HUES64 (cell line): Measurements from ENCODE around the gene ZNF341.

Source experiments
- H3K27ac ChIP-seq: 2 replicates; pipeline ENCODE4 v1.7.0; 2013; ENCODE audit warnings: low read depth, low read length, inconsistent platforms
- H3K27me3 ChIP-seq: 2 replicates; pipeline ENCODE4 v1.6.1; 2013; ENCODE audit warnings: mild to moderate bottlenecking, low read length; ENCODE audit not compliant: insufficient read depth
- H3K36me3 ChIP-seq: 2 replicates; pipeline ENCODE4 v1.6.1; 2013; ENCODE audit warnings: mild to moderate bottlenecking, low read length; ENCODE audit not compliant: insufficient read depth
- H3K4me1 ChIP-seq: 2 replicates; pipeline ENCODE4 v1.6.1; 2013; ENCODE audit warnings: mild to moderate bottlenecking, low read length, moderate library complexity; ENCODE audit not compliant: insufficient read depth
- H3K4me3 ChIP-seq: 2 replicates; pipeline ENCODE4 v1.5.1; 2013; ENCODE audit warnings: mild to moderate bottlenecking, low read length, moderate library complexity
- H3K9ac ChIP-seq: 2 replicates; pipeline ENCODE4 v1.6.1; 2013; ENCODE audit warnings: mild to moderate bottlenecking, low read depth, low read length
- H3K9me3 ChIP-seq: 2 replicates; pipeline ENCODE4 v1.6.1; 2013; ENCODE audit warnings: low read depth, low read length; ENCODE audit not compliant: insufficient read depth
- WGBS: fragments of 150-250, 120-280 bp; methylation state at CpG from one replicate; pipeline ENCODE4 v1.1.7; 2013; ENCODE audit warnings: missing lambda C conversion rate; 5-methylcytosine and 5-hydroxymethylcytosine counted together

Gene ZNF341

GRCh38 chr20:33821270-33821836 lies 89.6 kb downstream of the ZNF341 start:
- Histone ChIP-seq H3K9me3 (no peaks in the 10 kb centered on the region), H3K4me1 (peaks cover 14% of the 10 kb centered on the region), H3K27me3 (no peaks in the 10 kb centered on the region), H3K36me3 (no peaks in the 10 kb centered on the region), H3K4me3 (no peak overlapping the region), H3K27ac (no peak overlapping the region), H3K9ac (no peak overlapping the region)
- WGBS = 84% methylated on average over 3 of the region's 4 CpGs

- 95% methylated on average over 5 of the region's 5 CpGs for WGBS
- no peaks in the 10 kb centered on the region for H3K27me3 ChIP-seq
- H3K9me3 ChIP-seq = no peaks in the 10 kb centered on the region
- no peaks in the 10 kb centered on the region for H3K36me3 ChIP-seq
- H3K27ac ChIP-seq = no peak overlapping the region
- H3K4me3 ChIP-seq = no peak overlapping the region
- H3K9ac ChIP-seq = no peak overlapping the region
- H3K4me1 ChIP-seq = peaks cover 19% of the 10 kb centered on the region
Measured at GRCh38 chr20:33822423-33822822, 90.6 kb downstream of the ZNF341 start.

- Histone ChIP-seq H3K27me3 (no peaks in the 10 kb centered on the region), H3K4me3 (no peak overlapping the region), H3K36me3 (no peaks in the 10 kb centered on the region), H3K9ac (no peak overlapping the region), H3K9me3 (no peaks in the 10 kb centered on the region), H3K4me1 (peaks cover 19% of the 10 kb centered on the region), H3K27ac (no peak overlapping the region)
- 98% methylated on average over 5 of the region's 5 CpGs for WGBS
Measured at GRCh38 chr20:33822991-33823390, 91.2 kb downstream of the ZNF341 start.

- WGBS = no CpG with 5 or more reads among the region's 1 CpG
- Histone ChIP-seq H3K36me3 (no peaks in the 10 kb centered on the region), H3K4me1 (peaks cover 19% of the 10 kb centered on the region), H3K9ac (no peak overlapping the region), H3K9me3 (no peaks in the 10 kb centered on the region), H3K27me3 (no peaks in the 10 kb centered on the region), H3K27ac (no peak overlapping the region), H3K4me3 (no peak overlapping the region)
Measured at GRCh38 chr20:33824852-33825251, 93.1 kb downstream of the ZNF341 start.

- Histone ChIP-seq H3K9me3 (no peaks in the 10 kb centered on the region), H3K36me3 (no peaks in the 10 kb centered on the region), H3K9ac (no peak overlapping the region), H3K4me3 (no peak overlapping the region), H3K27ac (peak overlapping the region; percentile 3; the same call in 1 of the 2 replicates), H3K27me3 (no peaks in the 10 kb centered on the region), H3K4me1 (peaks cover 22% of the 10 kb centered on the region)
- 85% methylated on average over 3 of the region's 3 CpGs for WGBS
Measured at GRCh38 chr20:33825340-33826269, 93.8 kb downstream of the ZNF341 start.

- Histone ChIP-seq H3K4me1 (peaks cover 23% of the 10 kb centered on the region), H3K4me3 (no peak overlapping the region), H3K36me3 (no peaks in the 10 kb centered on the region), H3K9me3 (no peaks in the 10 kb centered on the region), H3K27ac (peak overlapping the region; percentile 3; the same call in 1 of the 2 replicates), H3K9ac (peak overlapping the region; percentile 12; the same call in 1 of the 2 replicates), H3K27me3 (no peaks in the 10 kb centered on the region)
- WGBS = 92% methylated on average over 5 of the region's 5 CpGs
Measured at GRCh38 chr20:33826270-33826897, 94.6 kb downstream of the ZNF341 start.

- H3K4me3 ChIP-seq = no peak overlapping the region
- no peaks in the 10 kb centered on the region for H3K36me3 ChIP-seq
- H3K9ac ChIP-seq = no peak overlapping the region
- WGBS = 93% methylated on average over 2 of the region's 2 CpGs
- H3K27me3 ChIP-seq = no peaks in the 10 kb centered on the region
- no peak overlapping the region for H3K27ac ChIP-seq
- no peaks in the 10 kb centered on the region for H3K9me3 ChIP-seq
- peaks cover 28% of the 10 kb centered on the region for H3K4me1 ChIP-seq
Measured at GRCh38 chr20:33827109-33827508, 95.3 kb downstream of the ZNF341 start.

- Histone ChIP-seq H3K9me3 (no peaks in the 10 kb centered on the region), H3K27ac (no peak overlapping the region), H3K27me3 (no peaks in the 10 kb centered on the region), H3K36me3 (no peaks in the 10 kb centered on the region), H3K4me1 (peaks cover 31% of the 10 kb centered on the region), H3K9ac (no peak overlapping the region), H3K4me3 (no peak overlapping the region)
- 93% methylated on average over 4 of the region's 4 CpGs for WGBS
Measured at GRCh38 chr20:33827634-33828325, 96.0 kb downstream of the ZNF341 start.

- H3K36me3 ChIP-seq = no peaks in the 10 kb centered on the region
- H3K9ac ChIP-seq = no peak overlapping the region
- peaks cover 36% of the 10 kb centered on the region for H3K4me1 ChIP-seq
- no peaks in the 10 kb centered on the region for H3K9me3 ChIP-seq
- no peaks in the 10 kb centered on the region for H3K27me3 ChIP-seq
- H3K4me3 ChIP-seq = no peak overlapping the region
- H3K27ac ChIP-seq = no peak overlapping the region
- 96% methylated on average over 7 of the region's 9 CpGs for WGBS
Measured at GRCh38 chr20:33828326-33828844, 96.6 kb downstream of the ZNF341 start.

- Histone ChIP-seq H3K4me1 (peaks cover 37% of the 10 kb centered on the region), H3K9ac (no peak overlapping the region), H3K36me3 (no peaks in the 10 kb centered on the region), H3K27me3 (no peaks in the 10 kb centered on the region), H3K4me3 (no peak overlapping the region), H3K9me3 (no peaks in the 10 kb centered on the region), H3K27ac (no peak overlapping the region)
- WGBS = 92% methylated on average over 3 of the region's 3 CpGs
Measured at GRCh38 chr20:33828967-33829560, 97.3 kb downstream of the ZNF341 start.
